GM12892 (cell line): ENCODE measurements around the gene ZNF653.
"Not testable (repeated sequence)": the region's sequence is repeated elsewhere in the genome, so short reads cannot be mapped to it uniquely, and the experiment has no call there.

Source experiments
- DNase-seq: peaks from one replicate; pipeline ENCODE4 v3.0.0; 2011; ENCODE audit not compliant: insufficient read length
- FAIRE-seq: peaks from 2 replicates; lab custom pipeline; 2011; peaks lifted over from hg19 to GRCh38; lab: Jason Lieb, UNC
- POLR2A ChIP-seq: IDR thresholded peaks from 2 replicates; pipeline ENCODE4 v1.6.1; 2011; ENCODE audit warnings: low read depth, low read length, control low read depth
- POLR2AphosphoS5 ChIP-seq: IDR thresholded peaks from 2 replicates; pipeline ENCODE4 v1.6.1; 2011; ENCODE audit warnings: low read depth, low read length, control low read depth
- TAF1 ChIP-seq: IDR thresholded peaks from 2 replicates; pipeline ENCODE4 v1.6.1; 2011; ENCODE audit warnings: low read depth, mild to moderate bottlenecking, control low read depth, low read length, borderline replicate concordance

Gene ZNF653

GRCh38 chr19:11448923-11449554, 56.6 kb downstream of the ZNF653 start:
- no peak for TF ChIP-seq TAF1
- no peak for TF ChIP-seq POLR2A
- no peak for TF ChIP-seq POLR2AphosphoS5
- DNase-seq, result no peak
- FAIRE-seq, result no peak

GRCh38 chr19:11448410-11448809, 57.2 kb downstream of the ZNF653 start:
- FAIRE-seq (no peak), DNase-seq (no peak)
- TF ChIP-seq POLR2A (no peak), POLR2AphosphoS5 (no peak), TAF1 (no peak)

DNA sequence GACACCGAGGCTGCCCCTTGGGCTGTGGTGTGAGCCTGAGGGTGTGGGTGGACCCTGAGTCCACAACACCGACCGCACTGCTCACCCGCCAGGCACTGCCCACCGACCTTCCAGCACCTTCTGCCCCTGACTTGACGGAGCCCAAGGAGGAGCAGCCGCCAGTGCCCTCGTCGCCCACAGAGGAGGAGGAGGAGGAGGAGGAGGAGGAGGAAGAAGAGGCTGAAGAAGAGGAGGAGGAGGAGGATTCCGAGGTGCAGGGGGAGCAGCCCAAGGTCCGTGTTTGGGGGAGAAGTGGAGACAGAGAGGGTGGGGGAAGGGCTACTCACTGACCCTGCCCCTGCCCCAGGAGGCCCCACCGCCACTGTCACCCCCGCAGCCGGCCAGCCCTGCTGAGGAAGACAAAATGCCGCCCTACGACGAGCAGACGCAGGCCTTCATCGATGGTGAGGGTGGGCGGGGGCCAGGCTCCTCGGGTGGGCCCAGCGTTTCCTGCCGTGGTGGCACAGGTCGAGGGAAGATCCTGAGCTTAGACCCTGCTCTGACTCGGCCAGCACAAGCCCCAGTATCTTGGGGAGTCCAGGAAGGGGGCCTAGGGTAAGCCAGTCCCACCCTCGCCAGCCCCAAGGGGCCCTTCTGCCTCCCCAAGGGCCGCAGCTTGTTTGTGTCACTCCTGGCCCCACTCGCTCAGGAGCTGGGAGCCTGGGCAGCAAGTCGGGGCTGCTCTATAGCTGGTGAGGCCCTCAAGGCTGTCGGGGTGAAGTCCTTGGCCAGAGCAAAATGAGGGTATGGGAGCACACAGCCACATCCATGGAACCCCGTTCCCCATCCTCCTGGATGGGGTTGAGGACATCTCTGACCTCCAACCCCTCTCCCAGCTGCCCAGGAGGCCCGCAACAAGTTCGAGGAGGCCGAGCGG, 58.0 kb downstream of the ZNF653 start:
- no peak for TF ChIP-seq POLR2AphosphoS5
- no peak for TF ChIP-seq POLR2A
- no peak for TF ChIP-seq TAF1
- DNase-seq (no peak), FAIRE-seq (no peak)

DNA sequence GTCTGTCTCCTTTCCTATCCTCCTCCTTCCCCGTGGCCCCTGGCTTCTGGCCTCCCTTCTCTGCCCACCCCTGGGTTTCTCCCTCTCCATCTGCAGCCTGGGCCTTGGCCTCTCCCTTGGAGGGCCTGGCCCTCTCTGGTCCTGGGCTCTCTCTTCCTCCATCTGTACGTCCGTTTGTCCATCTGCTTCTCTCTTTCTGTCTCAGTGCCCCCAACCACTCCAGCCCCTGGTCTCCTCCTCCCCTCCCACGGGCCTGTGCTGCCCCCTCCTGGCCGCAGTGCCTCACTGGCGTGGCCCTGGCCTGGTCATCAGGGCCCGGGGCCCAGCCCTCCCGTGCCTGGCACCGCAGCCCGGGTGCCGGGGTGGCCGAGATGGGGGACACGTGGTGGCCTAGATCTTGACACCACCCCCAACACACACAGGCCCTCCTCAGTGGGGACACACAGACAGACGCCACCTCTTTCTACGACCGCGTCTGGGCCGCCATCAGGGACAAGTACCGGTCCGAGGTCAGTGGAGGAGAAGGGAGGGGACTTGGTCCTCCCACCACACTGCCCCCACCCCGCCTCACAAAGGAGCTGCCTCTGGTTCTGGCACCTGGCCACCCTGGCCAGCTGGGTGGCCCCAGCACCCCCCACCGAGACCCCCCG, 58.9 kb downstream of the ZNF653 start:
- FAIRE-seq, result no peak
- TF ChIP-seq POLR2AphosphoS5 (no peak), POLR2A (no peak), TAF1 (no peak)
- peak; percentile 77 for DNase-seq

GRCh38 chr19:11446271-11446651, 59.4 kb downstream of the ZNF653 start:
- DNase-seq, result no peak
- no peak for TF ChIP-seq TAF1
- TF ChIP-seq POLR2AphosphoS5, result no peak
- TF ChIP-seq POLR2A, result no peak
- no peak for FAIRE-seq

- no peak for TF ChIP-seq POLR2AphosphoS5
- no peak for TF ChIP-seq TAF1
- TF ChIP-seq POLR2A, result no peak
- no peak for DNase-seq
- no peak for FAIRE-seq
Observed at GRCh38 chr19:11445141-11445540, 60.5 kb downstream of the ZNF653 start.

GRCh38 chr19:11444059-11444458, 61.6 kb downstream of the ZNF653 start:
- DNase-seq, result no peak
- TF ChIP-seq POLR2AphosphoS5, result no peak
- no peak for TF ChIP-seq POLR2A
- TF ChIP-seq TAF1, result no peak
- FAIRE-seq, result no peak

DNA sequence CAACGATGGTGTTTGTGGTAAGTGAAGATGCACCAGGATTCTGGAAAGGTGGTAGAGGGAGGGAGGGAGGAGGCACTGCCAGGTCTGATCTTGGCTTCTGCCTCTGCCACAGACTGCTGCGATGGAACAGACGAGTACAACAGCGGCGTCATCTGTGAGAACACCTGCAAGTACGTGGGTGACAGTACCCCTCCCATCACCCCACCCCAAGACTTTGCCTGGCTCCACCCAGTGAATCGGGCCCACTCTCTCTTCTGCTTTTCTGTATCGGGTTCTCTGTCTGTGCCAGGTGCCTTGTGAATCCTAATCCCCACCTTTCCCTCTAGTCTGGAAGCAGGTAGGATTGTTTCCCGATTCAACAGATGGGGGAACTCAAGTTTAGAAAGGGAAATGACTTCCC, 67.7 kb downstream of the ZNF653 start:
- FAIRE-seq (no peak), DNase-seq (no peak)
- TF ChIP-seq TAF1 (no peak), POLR2AphosphoS5 (no peak), POLR2A (no peak)

GRCh38 chr19:11435833-11436313, 69.8 kb downstream of the ZNF653 start:
- FAIRE-seq, result no peak
- DNase-seq, result no peak
- TF ChIP-seq POLR2A (0 out of 2 replicates have a peak, but pooled peaks have one; percentile 20), POLR2AphosphoS5 (no peak)

- peak; percentile 99 for FAIRE-seq
- DNase-seq, result peak; percentile 96
- TF ChIP-seq POLR2AphosphoS5 (peak; percentile 84), POLR2A (peak; percentile 81), TAF1 (peak; percentile 42; the same call in 1 of the 2 replicates)
Observed at GRCh38 chr19:11435057-11435832, 70.4 kb downstream of the ZNF653 start, which contains the start of the genes ODAD3 and PRKCSH. Gene ODAD3, minus strand, starts transcription at chr19:11435121. Its CDS starts 105 bp downstream, at chr19:11435016. Gene PRKCSH, plus strand, starts transcription at chr19:11435635. Its CDS starts 483 bp downstream, at chr19:11436118.

GRCh38 chr19:11434703-11435056, 71.0 kb downstream of the ZNF653 start:
- FAIRE-seq (no peak), DNase-seq (no peak)
- no peak for TF ChIP-seq TAF1
- TF ChIP-seq POLR2A, result no peak
- no peak for TF ChIP-seq POLR2AphosphoS5

- not testable (repeated sequence) for DNase-seq, FAIRE-seq
Observed at GRCh38 chr19:11433526-11433925, 72.1 kb downstream of the ZNF653 start.
